ENCODE results near the gene ROCK1. TPM values are rescaled to one million over a fixed set of nuclear protein-coding genes. Genes with fewer than 3 reads are reported as not detected.

The ROCK1 gene
- polyA plus RNA-seq, 1 of the 3 experiments (the other 2 are of a cell fraction) = 4.9 TPM

- TF ChIP-seq CTCF (IDR thresholded peaks at IDR 0.05) = peak; percentile 63
Observed at GRCh38 chr18:20971886-20972267, 139.7 kb downstream of the ROCK1 start (continued).

DNA sequence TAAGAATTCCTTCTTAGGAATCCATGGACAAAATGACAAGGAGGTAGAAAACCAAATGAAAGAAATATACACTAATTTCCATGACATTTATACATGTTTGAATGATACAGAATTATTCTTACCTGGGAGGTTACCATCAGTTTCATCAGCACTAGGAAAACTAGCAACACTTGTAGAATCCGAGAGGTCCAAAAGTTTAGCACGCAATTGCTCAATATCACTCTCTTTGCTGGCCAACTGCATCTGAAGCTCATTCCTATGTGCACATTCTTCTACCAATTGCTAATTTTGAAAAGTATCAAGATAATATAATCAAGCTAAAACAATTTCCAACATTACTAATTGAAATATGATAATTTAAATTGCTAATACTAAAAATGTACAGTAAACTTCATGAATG lies 144.8 kb downstream of the ROCK1 start:
- H3K4me2 ChIP-seq = no peak overlapping the region
- POLR2A ChIA-PET = no interaction called here
- no peaks in the 10 kb centered on the region for H3K9me3 ChIP-seq
- H3K9me2 ChIP-seq = no peaks in the 10 kb centered on the region
- CTCF ChIA-PET = interaction anchor here (2.2 kb wide), 1 partner anchor 212 kb away, joined by 7 read pairs; no protein-coding TSS in a partner anchor
- WGBS (ENCODE audit: low lambda C conversion rate) = 95% methylated on average over 2 of the region's 2 CpGs
- no peaks in the 10 kb centered on the region for H3K4me1 ChIP-seq (ENCODE audit: control insufficient read depth in 1 of 2, insufficient read depth in 2 of 2, low read depth in 1 of 2, low read length in 1 of 2)
- no peak for DNase-seq
- no peak overlapping the region for H2AFZ ChIP-seq (ENCODE audit: low read depth)
- H3K27ac ChIP-seq (ENCODE audit: low read depth in 2 of 2, low read length in 1 of 2) = no peak overlapping the region
- no peak overlapping the region for H3K9ac ChIP-seq
- no peak overlapping the region for H3K4me3 ChIP-seq (ENCODE audit: low read depth in 2 of 2, low read length in 1 of 2)
- H3F3A ChIP-seq (replicated peaks; ENCODE audit: insufficient read depth) = peaks cover 16% of the 10 kb centered on the region
- H4K20me1 ChIP-seq (ENCODE audit: insufficient read depth) = no peaks in the 10 kb centered on the region
- peaks cover 54 to 77% of the 10 kb centered on the region in 2 experiments for H3K36me3 ChIP-seq (replicated peaks in 1 of 2; ENCODE audit: control insufficient read depth in 1 of 2, insufficient read depth in 2 of 2, low read length in 1 of 2)
- H3K27me3 ChIP-seq (ENCODE audit: insufficient read depth) = no peaks in the 10 kb centered on the region
- TF ChIP-seq JUND (IDR thresholded peaks at IDR 0.05) = no peak
- no peak for TF ChIP-seq MEF2A (IDR thresholded peaks at IDR 0.05; ENCODE audit: borderline replicate concordance, low read depth)
- no peak for TF ChIP-seq ELF1 (IDR thresholded peaks at IDR 0.05)
- TF ChIP-seq GATA2 (CRISPR knock-in tag; IDR thresholded peaks at IDR 0.05) = no peak
- TF ChIP-seq FOXM1 (IDR thresholded peaks at IDR 0.05; ENCODE audit: low read depth) = no peak
- TF ChIP-seq POLR2AphosphoS5 (IDR thresholded peaks at IDR 0.05; ENCODE audit: low read depth, low read length) = no peak
- no peak for TF ChIP-seq TEAD4 (IDR thresholded peaks at IDR 0.05; ENCODE audit: borderline replicate concordance, insufficient read depth)
- TF ChIP-seq NRF1 (IDR thresholded peaks at IDR 0.05; ENCODE audit: low read depth, low read length) = no peak
- TF ChIP-seq TAF1 (IDR thresholded peaks at IDR 0.05; ENCODE audit: borderline replicate concordance, low read depth, low read length) = no peak
- no peak for TF ChIP-seq SMC3 (IDR thresholded peaks at IDR 0.05; ENCODE audit: low read depth, low read length)
- TF ChIP-seq CTCF (IDR thresholded peaks at IDR 0.05) = no peak
- no peak for TF ChIP-seq YY1 (IDR thresholded peaks at IDR 0.05; ENCODE audit: low read depth)
- no peak for TF ChIP-seq USF1 (IDR thresholded peaks at IDR 0.05; ENCODE audit: borderline replicate concordance, low read depth)
- no peaks in the 10 kb centered on the region for H3K79me2 ChIP-seq (ENCODE audit: insufficient read depth)
